Loucy (cell line): ENCODE results near the gene C1QL1.

Source experiments
- EZH2phosphoT487 ChIP-seq: fragments of 200-600 bp; IDR thresholded peaks from 2 replicates; pipeline ENCODE4 v1.6.1; 2018; ENCODE audit warnings: antibody characterized with exemption, mild to moderate bottlenecking, moderate library complexity, borderline replicate concordance
- TF ChIP-seq, protein P1 (sequence below): fragments of 200-600 bp; sonication (generic); conservative IDR thresholded peaks from 2 replicates; pipeline ENCODE4 v1.5.1; 2014; ENCODE audit warnings: mild to moderate bottlenecking, antibody characterized with exemption, low read length

DNA sequence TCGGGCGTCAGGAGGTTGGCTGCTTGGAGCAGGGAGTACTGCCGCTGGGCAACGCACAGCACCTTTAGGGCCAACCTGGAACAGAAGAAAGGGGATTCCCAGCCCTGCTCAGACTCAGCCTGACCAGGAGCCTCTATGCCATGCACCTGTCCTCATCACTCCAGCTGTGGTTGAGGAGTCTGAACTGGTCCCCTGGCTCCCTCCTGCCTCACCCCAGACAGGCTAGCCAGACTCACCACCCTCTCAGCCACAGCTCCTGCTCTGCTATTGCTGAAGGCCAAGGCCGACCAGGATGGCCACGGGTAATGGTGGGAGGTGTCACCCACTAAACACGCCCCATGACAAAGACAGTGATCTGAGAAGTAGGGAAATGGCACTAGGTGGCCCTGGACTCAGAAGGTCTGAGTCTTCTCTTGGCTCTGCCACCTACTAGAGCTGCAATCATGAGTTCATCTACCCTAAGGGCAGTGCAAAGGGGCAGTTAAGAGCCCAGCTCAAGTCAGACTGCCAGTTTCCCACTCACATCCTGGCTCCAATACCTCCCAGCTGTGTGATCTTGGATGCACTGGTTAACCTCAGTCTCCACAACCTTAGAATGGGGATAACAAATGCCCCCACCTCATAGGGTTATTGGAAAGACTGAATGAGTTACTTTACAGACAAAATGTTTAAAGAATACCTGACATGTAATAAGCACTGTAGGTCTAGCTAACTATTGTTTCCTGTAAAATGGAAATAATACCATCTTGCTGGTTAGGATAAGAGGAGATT lies 39.0 kb downstream of the C1QL1 start:
- TF ChIP-seq, protein P1, sequence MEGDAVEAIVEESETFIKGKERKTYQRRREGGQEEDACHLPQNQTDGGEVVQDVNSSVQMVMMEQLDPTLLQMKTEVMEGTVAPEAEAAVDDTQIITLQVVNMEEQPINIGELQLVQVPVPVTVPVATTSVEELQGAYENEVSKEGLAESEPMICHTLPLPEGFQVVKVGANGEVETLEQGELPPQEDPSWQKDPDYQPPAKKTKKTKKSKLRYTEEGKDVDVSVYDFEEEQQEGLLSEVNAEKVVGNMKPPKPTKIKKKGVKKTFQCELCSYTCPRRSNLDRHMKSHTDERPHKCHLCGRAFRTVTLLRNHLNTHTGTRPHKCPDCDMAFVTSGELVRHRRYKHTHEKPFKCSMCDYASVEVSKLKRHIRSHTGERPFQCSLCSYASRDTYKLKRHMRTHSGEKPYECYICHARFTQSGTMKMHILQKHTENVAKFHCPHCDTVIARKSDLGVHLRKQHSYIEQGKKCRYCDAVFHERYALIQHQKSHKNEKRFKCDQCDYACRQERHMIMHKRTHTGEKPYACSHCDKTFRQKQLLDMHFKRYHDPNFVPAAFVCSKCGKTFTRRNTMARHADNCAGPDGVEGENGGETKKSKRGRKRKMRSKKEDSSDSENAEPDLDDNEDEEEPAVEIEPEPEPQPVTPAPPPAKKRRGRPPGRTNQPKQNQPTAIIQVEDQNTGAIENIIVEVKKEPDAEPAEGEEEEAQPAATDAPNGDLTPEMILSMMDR = no peak
- no peak for TF ChIP-seq EZH2phosphoT487
